Measurements from ENCODE around the gene PDE6C. TPM values are rescaled to one million over a fixed set of nuclear protein-coding genes. Genes with fewer than 3 reads are reported as not detected.

Gene PDE6C
- total and polyA plus RNA-seq, 2 donors = 0.06 TPM; not detected in 1

- no peak for DNase-seq (ENCODE audit: extremely low spot score)
- H3K4me3 ChIP-seq (ENCODE audit: low read depth, low read length) = no peak overlapping the region
- WGBS = 34% methylated on average over 6 of the region's 6 CpGs
- no peak overlapping the region for H3K27ac ChIP-seq (ENCODE audit: low read depth)
- H3K4me1 ChIP-seq (ENCODE audit: insufficient read depth) = no peaks in the 10 kb centered on the region
- no peaks in the 10 kb centered on the region for H3K36me3 ChIP-seq (ENCODE audit: insufficient read depth)
These were observed 31.5 kb upstream of the PDE6C start for GRCh38 chr10:93580828-93581227.

DNA sequence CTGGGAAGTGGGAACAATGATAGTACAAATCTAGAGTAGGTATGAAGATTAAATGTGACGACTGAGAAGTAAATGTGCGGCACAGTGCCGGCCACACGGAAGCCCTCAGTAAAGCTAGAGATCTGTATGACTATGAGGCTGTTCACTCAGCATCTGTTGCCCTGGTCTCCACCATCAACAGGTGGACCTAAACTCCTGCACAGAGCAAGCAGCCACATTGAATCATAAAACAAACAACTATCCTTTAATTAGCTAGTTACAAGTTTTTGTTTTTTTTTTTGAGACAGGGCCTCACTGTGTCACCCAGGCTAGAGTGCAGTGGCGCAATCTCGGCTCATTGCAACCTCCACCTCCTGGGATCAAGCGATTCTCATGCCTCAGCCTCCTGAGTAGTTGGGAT lies 27.9 kb upstream of the PDE6C start:
- no peak for DNase-seq (ENCODE audit: extremely low spot score)
- WGBS = 91% methylated on average over 7 of the region's 7 CpGs

GRCh38 chr10:93589648-93590562 lies 22.4 kb upstream of the PDE6C start:
- WGBS = 70% methylated on average over 15 of the region's 15 CpGs
- H3K27ac ChIP-seq (ENCODE audit: low read depth) = no peak overlapping the region
- no peaks in the 10 kb centered on the region for H3K4me1 ChIP-seq (ENCODE audit: insufficient read depth)
- no peak for DNase-seq (ENCODE audit: extremely low spot score)
- no peaks in the 10 kb centered on the region for H3K36me3 ChIP-seq (ENCODE audit: insufficient read depth)
- no peak overlapping the region for H3K4me3 ChIP-seq (ENCODE audit: low read depth, low read length)

More for the DNA sequence above, 27.9 kb upstream of the PDE6C start:
- no peak overlapping the region for H3K27ac ChIP-seq (ENCODE audit: low read depth)
- no peak overlapping the region for H3K4me3 ChIP-seq (ENCODE audit: low read depth, low read length)
- H3K4me1 ChIP-seq (ENCODE audit: insufficient read depth) = no peaks in the 10 kb centered on the region
- no peaks in the 10 kb centered on the region for H3K36me3 ChIP-seq (ENCODE audit: insufficient read depth)

GRCh38 chr10:93590638-93591037 lies 21.7 kb upstream of the PDE6C start:
- no peak for DNase-seq (ENCODE audit: extremely low spot score)
- H3K4me1 ChIP-seq (ENCODE audit: insufficient read depth) = no peaks in the 10 kb centered on the region
- H3K36me3 ChIP-seq (ENCODE audit: insufficient read depth) = no peaks in the 10 kb centered on the region
- 63% methylated on average over 7 of the region's 7 CpGs for WGBS
- no peak overlapping the region for H3K4me3 ChIP-seq (ENCODE audit: low read depth, low read length)
- H3K27ac ChIP-seq (ENCODE audit: low read depth) = no peak overlapping the region

DNA sequence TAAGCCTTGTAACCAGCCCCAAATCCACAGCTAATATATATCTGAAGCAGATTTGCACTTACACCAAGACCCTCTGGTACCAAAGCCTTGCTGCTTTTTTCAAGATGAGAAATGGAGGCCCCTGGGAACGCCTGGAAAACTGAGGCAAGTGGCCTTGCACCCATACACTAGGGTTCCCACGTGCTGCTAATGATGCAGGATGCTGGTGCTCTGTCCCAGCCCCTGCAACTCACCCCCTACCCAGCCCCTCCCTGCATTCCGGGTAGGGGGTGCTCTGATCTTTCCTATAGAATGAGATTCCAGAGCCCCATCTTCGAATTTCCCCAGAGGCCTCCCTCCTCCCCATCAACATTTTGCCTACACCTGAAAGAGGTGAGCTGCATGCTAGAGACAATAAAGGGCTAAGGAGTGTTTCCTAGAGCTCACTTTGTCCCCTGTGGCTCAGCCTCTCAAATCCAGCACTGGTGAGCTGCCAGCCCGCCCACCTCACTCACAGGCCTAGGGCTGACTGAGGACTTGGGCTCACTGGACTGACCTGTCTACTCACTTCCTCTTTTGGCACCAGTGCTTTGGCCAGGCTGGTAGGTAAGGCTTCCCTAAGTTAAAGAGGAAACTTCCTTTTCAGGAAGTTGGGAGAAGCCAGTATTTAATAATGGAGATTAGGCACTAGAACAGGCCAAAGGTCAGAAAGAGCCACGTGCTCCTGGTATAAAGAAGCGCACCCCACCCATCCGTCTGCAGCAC lies 21.1 kb upstream of the PDE6C start:
- H3K4me3 ChIP-seq (ENCODE audit: low read depth, low read length) = no peak overlapping the region
- WGBS = 64% methylated on average over 8 of the region's 8 CpGs
- DNase-seq (ENCODE audit: extremely low spot score) = no peak
- H3K36me3 ChIP-seq (ENCODE audit: insufficient read depth) = no peaks in the 10 kb centered on the region
- H3K27ac ChIP-seq (ENCODE audit: low read depth) = no peak overlapping the region
- H3K4me1 ChIP-seq (ENCODE audit: insufficient read depth) = no peaks in the 10 kb centered on the region

GRCh38 chr10:93593254-93593653 lies 19.1 kb upstream of the PDE6C start:
- Histone ChIP-seq H3K36me3 (ENCODE audit: insufficient read depth) (no peaks in the 10 kb centered on the region), H3K4me1 (ENCODE audit: insufficient read depth) (no peaks in the 10 kb centered on the region), H3K27ac (ENCODE audit: low read depth) (no peak overlapping the region), H3K4me3 (ENCODE audit: low read depth, low read length) (no peak overlapping the region)
- no peak for DNase-seq (ENCODE audit: extremely low spot score)
- 92% methylated on average over 4 of the region's 4 CpGs for WGBS

DNA sequence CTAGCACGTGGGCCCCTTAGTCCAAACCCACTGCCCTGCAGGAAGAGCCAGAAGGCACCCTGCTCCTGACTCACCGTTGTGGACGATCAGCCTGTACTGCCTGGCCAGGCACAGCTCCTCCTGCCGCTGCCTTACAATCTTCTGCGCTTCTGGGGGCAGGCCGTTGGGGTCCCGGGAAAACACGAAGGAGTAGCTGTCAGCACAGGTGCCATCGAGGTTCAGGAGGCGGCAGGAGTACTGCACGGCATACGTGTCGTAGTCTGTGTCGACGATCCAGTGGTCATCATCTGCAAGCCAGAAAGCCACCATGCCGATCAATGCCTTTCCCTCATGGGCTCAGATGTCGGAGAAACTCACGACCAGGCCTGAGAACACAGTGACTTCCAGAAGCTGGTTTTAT lies 18.6 kb upstream of the PDE6C start:
- DNase-seq (ENCODE audit: extremely low spot score) = no peak
- WGBS = 89% methylated on average over 18 of the region's 18 CpGs
- H3K36me3 ChIP-seq (ENCODE audit: insufficient read depth) = no peaks in the 10 kb centered on the region

GRCh38 chr10:93594518-93594917 lies 17.8 kb upstream of the PDE6C start:
- 80% methylated on average over 7 of the region's 7 CpGs for WGBS
- Histone ChIP-seq H3K27ac (ENCODE audit: low read depth) (no peak overlapping the region), H3K36me3 (ENCODE audit: insufficient read depth) (no peaks in the 10 kb centered on the region), H3K4me1 (ENCODE audit: insufficient read depth) (no peaks in the 10 kb centered on the region), H3K4me3 (ENCODE audit: low read depth, low read length) (no peak overlapping the region)
- DNase-seq (ENCODE audit: extremely low spot score) = no peak

More for the DNA sequence above, 18.6 kb upstream of the PDE6C start:
- no peak overlapping the region for H3K27ac ChIP-seq (ENCODE audit: low read depth)
- no peaks in the 10 kb centered on the region for H3K4me1 ChIP-seq (ENCODE audit: insufficient read depth)
- H3K4me3 ChIP-seq (ENCODE audit: low read depth, low read length) = no peak overlapping the region

- H3K4me3 ChIP-seq (ENCODE audit: low read depth, low read length) = no peak overlapping the region
- no peaks in the 10 kb centered on the region for H3K4me1 ChIP-seq (ENCODE audit: insufficient read depth)
- 77% methylated on average over 5 of the region's 5 CpGs for WGBS
- H3K36me3 ChIP-seq (ENCODE audit: insufficient read depth) = no peaks in the 10 kb centered on the region
- DNase-seq (ENCODE audit: extremely low spot score) = no peak
- H3K27ac ChIP-seq (ENCODE audit: low read depth) = no peak overlapping the region
These were observed 16.8 kb upstream of the PDE6C start for GRCh38 chr10:93595378-93596161.

DNA sequence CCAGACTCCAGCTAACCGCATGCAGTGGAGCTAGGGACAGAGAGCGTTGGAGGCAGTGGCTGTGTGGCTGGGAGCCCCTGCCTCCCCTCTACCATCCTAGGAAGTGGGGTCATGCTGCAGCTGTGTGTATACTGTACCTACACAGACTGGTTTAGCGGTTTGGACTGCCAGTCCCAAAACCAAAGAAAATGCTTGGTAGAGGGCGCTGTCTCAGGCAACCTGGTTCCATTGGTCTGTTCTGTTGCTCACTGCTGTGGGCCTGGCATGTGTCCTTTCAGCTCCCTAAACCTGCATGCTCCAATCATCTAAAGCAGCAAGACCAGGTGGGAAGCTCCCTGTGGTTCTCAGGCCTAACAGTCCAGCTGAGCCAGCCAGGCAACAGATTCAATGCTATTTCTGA lies 15.8 kb upstream of the PDE6C start:
- 80% methylated on average over 4 of the region's 4 CpGs for WGBS
- Histone ChIP-seq H3K4me3 (ENCODE audit: low read depth, low read length) (no peak overlapping the region), H3K4me1 (ENCODE audit: insufficient read depth) (no peaks in the 10 kb centered on the region), H3K36me3 (ENCODE audit: insufficient read depth) (no peaks in the 10 kb centered on the region), H3K27ac (ENCODE audit: low read depth) (no peak overlapping the region)
- DNase-seq (ENCODE audit: extremely low spot score) = no peak

GRCh38 chr10:93597075-93597599 lies 15.2 kb upstream of the PDE6C start:
- Histone ChIP-seq H3K4me3 (ENCODE audit: low read depth, low read length) (no peak overlapping the region), H3K36me3 (ENCODE audit: insufficient read depth) (no peaks in the 10 kb centered on the region), H3K4me1 (ENCODE audit: insufficient read depth) (no peaks in the 10 kb centered on the region), H3K27ac (ENCODE audit: low read depth) (no peak overlapping the region)
- no peak for DNase-seq (ENCODE audit: extremely low spot score)
- 95% methylated on average over 1 of the region's 1 CpG for WGBS

DNA sequence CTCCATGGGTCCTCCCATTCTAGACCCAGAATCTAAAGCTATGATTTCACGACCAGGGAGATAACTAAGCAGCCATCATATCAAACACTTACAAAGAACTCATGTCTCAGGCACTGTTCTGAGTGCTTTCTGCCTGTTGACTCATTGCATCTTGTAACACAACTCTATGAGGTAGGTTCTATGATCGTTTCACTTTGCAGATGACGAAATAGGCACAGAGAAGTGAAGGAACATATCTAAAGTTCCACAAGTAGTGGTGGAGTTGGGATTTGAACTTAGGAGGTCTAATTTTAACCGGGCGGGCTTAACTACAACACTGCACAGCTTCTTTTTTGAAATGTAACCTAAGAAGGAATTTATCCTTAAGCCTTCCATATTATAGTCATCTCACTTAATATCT lies 14.2 kb upstream of the PDE6C start:
- no peak overlapping the region for H3K27ac ChIP-seq (ENCODE audit: low read depth)
- WGBS = 88% methylated on average over 5 of the region's 5 CpGs
- H3K4me3 ChIP-seq (ENCODE audit: low read depth, low read length) = no peak overlapping the region
- no peak for DNase-seq (ENCODE audit: extremely low spot score)
- no peaks in the 10 kb centered on the region for H3K36me3 ChIP-seq (ENCODE audit: insufficient read depth)
- H3K4me1 ChIP-seq (ENCODE audit: insufficient read depth) = no peaks in the 10 kb centered on the region

- no peak overlapping the region for H3K27ac ChIP-seq (ENCODE audit: low read depth)
- H3K4me3 ChIP-seq (ENCODE audit: low read depth, low read length) = no peak overlapping the region
- no peaks in the 10 kb centered on the region for H3K4me1 ChIP-seq (ENCODE audit: insufficient read depth)
- no peaks in the 10 kb centered on the region for H3K36me3 ChIP-seq (ENCODE audit: insufficient read depth)
- 43% methylated on average over 1 of the region's 1 CpG for WGBS
- DNase-seq (ENCODE audit: extremely low spot score) = no peak
These were observed 13.0 kb upstream of the PDE6C start for GRCh38 chr10:93599335-93599734.
